ENCODE measurements around the gene PDE9A. TPM values are rescaled to one million over a fixed set of nuclear protein-coding genes. Genes with fewer than 3 reads are reported as not detected.

PDE9A gene
- total and polyA plus RNA-seq, 4 experiments from 2014 or later: 2.2 to 9.2 (median 5.3) TPM

- H3K27me3 ChIP-seq (ENCODE audit: insufficient read depth, low read length): no peaks in the 10 kb centered on the region
- Mint-ChIP-seq H3K27ac (no peak overlapping the region), H3K9me3 (no peaks in the 10 kb centered on the region), H3K27me3 (no peaks in the 10 kb centered on the region), H3K4me1 (no peaks in the 10 kb centered on the region), H3K36me3 (no peaks in the 10 kb centered on the region), H3K4me3 (no peak overlapping the region)
- ChIA-PET POLR2A (ENCODE audit: partially characterized antibody) (no interaction called here), CTCF (ENCODE audit: partially characterized antibody) (no interaction called here)
- no peaks in the 10 kb centered on the region for H3K36me3 ChIP-seq (ENCODE audit: insufficient read depth, low read length)
- DNase-seq: no peak
- intact Hi-C loops (cut with micrococcal nuclease): no loop called here
- no peaks in the 10 kb centered on the region for H3K9me3 ChIP-seq (ENCODE audit: control insufficient read depth in 1 of 2, low read length in 2 of 2)
- no peak overlapping the region for H3K27ac ChIP-seq (ENCODE audit: low read depth, low read length)
- no peak overlapping the region for H3K4me3 ChIP-seq (ENCODE audit: low read length in 2 of 2)
- peaks cover 1% of the 10 kb centered on the region for H3K4me1 ChIP-seq (ENCODE audit: insufficient read depth, low read length)
Observed at GRCh38 chr21:42665484-42665883, 12.1 kb downstream of the PDE9A start.

DNA sequence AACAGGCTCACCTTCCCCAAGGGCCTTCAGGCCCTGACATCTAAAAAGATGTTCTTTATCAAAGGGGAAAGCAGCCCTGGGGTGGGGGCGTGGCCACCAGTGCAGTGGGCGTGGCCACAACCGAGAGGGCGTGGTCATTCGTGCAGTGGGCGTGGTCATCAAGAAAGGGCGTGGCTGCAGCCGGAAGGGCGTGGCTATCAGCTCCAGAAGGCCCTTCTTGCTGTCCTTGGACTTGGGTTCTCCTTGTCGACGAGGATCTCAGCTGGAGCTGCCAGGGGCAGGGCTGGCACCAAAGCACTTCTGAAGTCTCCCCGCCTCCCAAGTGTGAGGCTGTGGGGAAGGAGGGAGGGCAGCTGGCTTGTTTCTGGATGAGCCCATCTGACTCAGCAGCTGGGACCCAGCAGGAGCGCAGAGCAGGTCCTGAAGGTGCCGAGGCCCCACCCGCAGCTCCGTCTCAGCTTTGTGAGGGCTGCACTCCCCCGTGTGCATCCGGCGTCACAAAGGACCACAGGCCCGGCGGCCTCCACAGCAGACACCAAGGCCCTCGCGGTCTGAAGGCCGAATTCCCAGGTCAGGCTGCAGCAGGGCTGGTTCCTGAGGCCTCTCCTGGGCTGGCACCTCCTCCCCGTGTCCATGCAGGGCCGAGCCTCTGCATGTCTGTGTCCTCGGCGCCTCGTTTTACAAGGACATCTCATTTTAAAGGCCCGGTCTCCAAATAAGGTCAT lies 12.8 kb downstream of the PDE9A start:
- Mint-ChIP-seq H3K36me3 (no peaks in the 10 kb centered on the region), H3K27me3 (no peaks in the 10 kb centered on the region), H3K27ac (no peak overlapping the region), H3K4me3 (no peak overlapping the region), H3K4me1 (no peaks in the 10 kb centered on the region), H3K9me3 (no peaks in the 10 kb centered on the region)
- H3K9me3 ChIP-seq (ENCODE audit: control insufficient read depth in 1 of 2, low read length in 2 of 2): no peaks in the 10 kb centered on the region
- intact Hi-C loops (cut with micrococcal nuclease): no loop called here
- POLR2A ChIA-PET (ENCODE audit: partially characterized antibody): no interaction called here
- no peaks in the 10 kb centered on the region for H3K27me3 ChIP-seq (ENCODE audit: insufficient read depth, low read length)
- H3K27ac ChIP-seq (ENCODE audit: low read depth, low read length): no peak overlapping the region
- H3K4me1 ChIP-seq (ENCODE audit: insufficient read depth, low read length): peaks cover 8% of the 10 kb centered on the region
- H3K4me3 ChIP-seq (ENCODE audit: low read length in 2 of 2): no peak overlapping the region
- no peak for DNase-seq
- H3K36me3 ChIP-seq (ENCODE audit: insufficient read depth, low read length): no peaks in the 10 kb centered on the region
- CTCF ChIA-PET (ENCODE audit: partially characterized antibody): no interaction called here

- H3K27ac Mint-ChIP-seq: no peak overlapping the region
Observed at GRCh38 chr21:42666925-42667324, 13.5 kb downstream of the PDE9A start.

GRCh38 chr21:42668298-42668992 lies 15.0 kb downstream of the PDE9A start:
- POLR2A ChIA-PET (ENCODE audit: partially characterized antibody): no interaction called here
- Histone ChIP-seq H3K9me3 (ENCODE audit: control insufficient read depth in 1 of 2, low read length in 2 of 2) (no peaks in the 10 kb centered on the region), H3K27me3 (ENCODE audit: insufficient read depth, low read length) (no peaks in the 10 kb centered on the region), H3K4me3 (ENCODE audit: low read length in 2 of 2) (no peak overlapping the region), H3K4me1 (ENCODE audit: insufficient read depth, low read length) (peaks cover 10% of the 10 kb centered on the region), H3K27ac (ENCODE audit: low read depth, low read length) (no peak overlapping the region), H3K36me3 (ENCODE audit: insufficient read depth, low read length) (no peaks in the 10 kb centered on the region)
- CTCF ChIA-PET (ENCODE audit: partially characterized antibody): interaction anchor here (0.8 kb wide), 1 partner anchor 151 kb away, joined by 3 read pairs; no protein-coding TSS in a partner anchor
- Mint-ChIP-seq H3K9me3 (no peaks in the 10 kb centered on the region), H3K27ac (peak overlapping the region in 2 of 7 donors; percentile 44 to 57), H3K4me1 (peaks cover 0 to 1% (median 0%) of the 10 kb centered on the region in 4 donors), H3K27me3 (no peaks in the 10 kb centered on the region), H3K36me3 (no peaks in the 10 kb centered on the region), H3K4me3 (no peak overlapping the region)
- intact Hi-C loops (cut with micrococcal nuclease): no loop called here
- DNase-seq: no peak

More at GRCh38 chr21:42666925-42667324, 13.5 kb downstream of the PDE9A start:
- H3K4me3 ChIP-seq (ENCODE audit: low read length in 2 of 2): no peak overlapping the region
- Mint-ChIP-seq H3K9me3 (no peaks in the 10 kb centered on the region), H3K27me3 (no peaks in the 10 kb centered on the region), H3K4me1 (no peaks in the 10 kb centered on the region), H3K36me3 (no peaks in the 10 kb centered on the region), H3K4me3 (no peak overlapping the region)
- intact Hi-C loops (cut with micrococcal nuclease): no loop called here
- CTCF ChIA-PET (ENCODE audit: partially characterized antibody): no interaction called here
- H3K9me3 ChIP-seq (ENCODE audit: control insufficient read depth in 1 of 2, low read length in 2 of 2): no peaks in the 10 kb centered on the region
- peaks cover 10% of the 10 kb centered on the region for H3K4me1 ChIP-seq (ENCODE audit: insufficient read depth, low read length)
- H3K36me3 ChIP-seq (ENCODE audit: insufficient read depth, low read length): no peaks in the 10 kb centered on the region
- no peak overlapping the region for H3K27ac ChIP-seq (ENCODE audit: low read depth, low read length)
- no peak for DNase-seq
- H3K27me3 ChIP-seq (ENCODE audit: insufficient read depth, low read length): no peaks in the 10 kb centered on the region
- POLR2A ChIA-PET (ENCODE audit: partially characterized antibody): no interaction called here

- Mint-ChIP-seq H3K4me3 (no peak overlapping the region), H3K9me3 (no peaks in the 10 kb centered on the region), H3K4me1 (peaks cover 0 to 1% (median 0%) of the 10 kb centered on the region in 4 donors), H3K27me3 (no peaks in the 10 kb centered on the region), H3K27ac (peak overlapping the region in 2 of 7 donors; percentile 44 to 57), H3K36me3 (no peaks in the 10 kb centered on the region)
- no peak overlapping the region for H3K4me3 ChIP-seq (ENCODE audit: low read length in 2 of 2)
- no peaks in the 10 kb centered on the region for H3K36me3 ChIP-seq (ENCODE audit: insufficient read depth, low read length)
- CTCF ChIA-PET (ENCODE audit: partially characterized antibody): no interaction called here
- POLR2A ChIA-PET (ENCODE audit: partially characterized antibody): no interaction called here
- no peaks in the 10 kb centered on the region for H3K27me3 ChIP-seq (ENCODE audit: insufficient read depth, low read length)
- H3K9me3 ChIP-seq (ENCODE audit: control insufficient read depth in 1 of 2, low read length in 2 of 2): no peaks in the 10 kb centered on the region
- no peak for DNase-seq
- H3K27ac ChIP-seq (ENCODE audit: low read depth, low read length): no peak overlapping the region
- intact Hi-C loops (cut with micrococcal nuclease): no loop called here
- peaks cover 10% of the 10 kb centered on the region for H3K4me1 ChIP-seq (ENCODE audit: insufficient read depth, low read length)
Observed at GRCh38 chr21:42669041-42669440, 15.6 kb downstream of the PDE9A start.

DNA sequence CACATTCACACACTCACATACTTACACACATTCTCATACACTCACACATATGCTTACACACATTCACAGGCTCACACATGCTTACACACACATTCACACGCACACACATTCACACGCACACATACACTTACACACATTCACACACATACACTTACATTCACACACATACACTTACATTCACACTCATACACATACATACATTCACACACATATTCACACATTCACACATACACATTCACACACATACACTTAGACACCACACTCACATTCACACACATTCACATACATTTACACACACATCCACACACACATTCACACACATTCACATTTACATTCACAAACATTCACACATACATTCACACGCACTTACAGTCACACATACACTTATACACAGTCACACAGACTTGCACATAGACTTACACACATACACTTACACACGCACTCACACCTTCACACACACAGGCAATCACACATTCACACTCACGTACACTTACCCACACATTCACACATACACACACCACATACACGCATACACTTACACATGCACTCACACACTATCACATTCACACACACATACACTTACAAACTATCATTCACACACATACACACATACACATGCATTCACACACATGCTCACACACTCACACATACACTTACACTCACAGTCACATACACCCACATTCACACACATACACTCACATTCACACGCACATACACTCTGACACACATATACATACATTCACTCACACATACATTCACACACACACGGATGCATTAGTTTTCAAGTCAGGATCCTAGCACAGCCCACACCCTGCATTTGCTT lies 16.8 kb downstream of the PDE9A start:
- Mint-ChIP-seq H3K9me3 (no peaks in the 10 kb centered on the region), H3K36me3 (no peaks in the 10 kb centered on the region), H3K4me3 (no peak overlapping the region), H3K27ac (no peak overlapping the region), H3K27me3 (no peaks in the 10 kb centered on the region), H3K4me1 (peaks cover 0 to 1% (median 0%) of the 10 kb centered on the region in 4 donors)
- H3K4me1 ChIP-seq (ENCODE audit: insufficient read depth, low read length): peaks cover 10% of the 10 kb centered on the region
- H3K36me3 ChIP-seq (ENCODE audit: insufficient read depth, low read length): no peaks in the 10 kb centered on the region
- H3K9me3 ChIP-seq (ENCODE audit: control insufficient read depth in 1 of 2, low read length in 2 of 2): no peaks in the 10 kb centered on the region
- intact Hi-C loops (cut with micrococcal nuclease): no loop called here
- ChIA-PET CTCF (ENCODE audit: partially characterized antibody) (no interaction called here), POLR2A (ENCODE audit: partially characterized antibody) (no interaction called here)
- no peaks in the 10 kb centered on the region for H3K27me3 ChIP-seq (ENCODE audit: insufficient read depth, low read length)
- H3K4me3 ChIP-seq (ENCODE audit: low read length in 2 of 2): no peak overlapping the region
- H3K27ac ChIP-seq (ENCODE audit: low read depth, low read length): no peak overlapping the region
- DNase-seq: no peak

- intact Hi-C loops (cut with micrococcal nuclease): no loop called here
Observed at GRCh38 chr21:42670884-42671283, 17.5 kb downstream of the PDE9A start.

More at GRCh38 chr21:42670884-42671283, 17.5 kb downstream of the PDE9A start:
- POLR2A ChIA-PET (ENCODE audit: partially characterized antibody): no interaction called here
- H3K27ac Mint-ChIP-seq: no peak overlapping the region
- H3K27me3 Mint-ChIP-seq: no peaks in the 10 kb centered on the region
- H3K36me3 ChIP-seq (ENCODE audit: insufficient read depth, low read length): no peaks in the 10 kb centered on the region
- no peaks in the 10 kb centered on the region for H3K27me3 ChIP-seq (ENCODE audit: insufficient read depth, low read length)
- H3K4me1 Mint-ChIP-seq: peaks cover 0 to 1% (median 0%) of the 10 kb centered on the region in 4 donors
- no peak overlapping the region for H3K27ac ChIP-seq (ENCODE audit: low read depth, low read length)
- H3K4me3 Mint-ChIP-seq: no peak overlapping the region
- CTCF ChIA-PET (ENCODE audit: partially characterized antibody): no interaction called here
- no peak overlapping the region for H3K4me3 ChIP-seq (ENCODE audit: low read length in 2 of 2)
- no peaks in the 10 kb centered on the region for H3K9me3 ChIP-seq (ENCODE audit: control insufficient read depth in 1 of 2, low read length in 2 of 2)
- no peaks in the 10 kb centered on the region for H3K36me3 Mint-ChIP-seq
- no peaks in the 10 kb centered on the region for H3K9me3 Mint-ChIP-seq
- H3K4me1 ChIP-seq (ENCODE audit: insufficient read depth, low read length): peaks cover 10% of the 10 kb centered on the region
- DNase-seq: no peak
